Right atrium auricular region (tissue), 2 donors: ENCODE measurements around the gene DVL1. TPM values are rescaled to one million over a fixed set of nuclear protein-coding genes. Genes with fewer than 3 reads are reported as not detected.

ENCODE experiments used
- DNase-seq: peaks from one replicate; pipeline ENCODE4 v3.0.0-alpha.2; 2019; ENCODE audit warnings: low spot score
- H3K27ac ChIP-seq, 2 donors: fragments of 200-600 bp; sonication (generic); 1 replicate in 1 of 2; 2 replicates in 1 of 2; pipeline ENCODE4 v1.5.1; 2016 to 2019
- H3K27me3 ChIP-seq, 2 donors: fragments of 200-600 bp; sonication (generic); one replicate each; pipeline versions ENCODE4 v1.5.1 to v1.6.0; 2017 to 2019
- H3K36me3 ChIP-seq: fragments of 200-600 bp; sonication (generic); one replicate; pipeline ENCODE4 v1.5.1; 2016
- H3K4me1 ChIP-seq, 2 donors: fragments of 200-600 bp; sonication (generic); one replicate each; pipeline versions ENCODE4 v1.5.1 to v1.6.0; 2017 to 2019
- H3K4me3 ChIP-seq, 2 donors: fragments of 200-600 bp; sonication (generic); 1 replicate in 1 of 2; 2 replicates in 1 of 2; pipeline ENCODE4 v1.5.1; 2017 to 2019; ENCODE audit warnings: mild to moderate bottlenecking in 1 of 2, moderate library complexity in 1 of 2
- H3K9me3 ChIP-seq, 2 donors: fragments of 200-600 bp; sonication (generic); one replicate each; pipeline ENCODE4 v1.5.1; 2019
- total RNA-seq, 2 donors: library from RNA; depleted of rRNA; stranded (reverse); fragments of >200 nt; gene quantifications; one replicate each; pipeline ENCODE4 v1.1.0, GENCODE V29; 2016
- TF ChIP-seq, protein P1 (sequence below), 2 donors: fragments of 200-600 bp; sonication (generic); IDR thresholded peaks; one replicate each; pipeline ENCODE4 v1.5.1; 2019; ENCODE audit warnings: antibody characterized with exemption in 2 of 2

The DVL1 gene
- total RNA-seq, 2 donors from 2014 or later = 75.0 to 80.2 TPM

DNA sequence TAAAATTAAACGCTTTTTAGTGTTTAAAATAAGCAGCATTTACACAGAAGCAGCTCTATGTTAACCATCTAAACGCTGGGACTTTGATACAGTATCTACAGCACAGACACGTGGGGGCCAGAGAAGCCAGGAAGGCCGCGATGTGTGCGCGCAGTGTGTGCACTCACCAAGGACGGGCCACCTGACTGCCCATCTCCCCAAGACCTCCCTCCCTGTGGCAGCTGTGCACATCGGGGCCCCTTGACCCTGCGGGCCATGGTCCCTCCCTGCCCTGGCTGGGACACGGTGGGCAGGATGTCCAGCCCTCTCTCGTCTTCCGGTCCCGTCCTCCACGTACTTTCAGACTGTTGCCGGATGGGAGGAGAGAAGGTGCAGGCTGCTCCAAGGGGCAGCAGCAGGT, 13.9 kb downstream of the DVL1 start:
- Histone ChIP-seq H3K36me3 (peaks cover 30% of the 10 kb centered on the region), H3K4me3 (no peak overlapping the region), H3K27me3 (no peaks in the 10 kb centered on the region), H3K27ac (no peak overlapping the region), H3K9me3 (no peaks in the 10 kb centered on the region), H3K4me1 (peaks cover 0 to 17% of the 10 kb centered on the region in 2 donors)
- no peak for DNase-seq
- TF ChIP-seq, protein P1, sequence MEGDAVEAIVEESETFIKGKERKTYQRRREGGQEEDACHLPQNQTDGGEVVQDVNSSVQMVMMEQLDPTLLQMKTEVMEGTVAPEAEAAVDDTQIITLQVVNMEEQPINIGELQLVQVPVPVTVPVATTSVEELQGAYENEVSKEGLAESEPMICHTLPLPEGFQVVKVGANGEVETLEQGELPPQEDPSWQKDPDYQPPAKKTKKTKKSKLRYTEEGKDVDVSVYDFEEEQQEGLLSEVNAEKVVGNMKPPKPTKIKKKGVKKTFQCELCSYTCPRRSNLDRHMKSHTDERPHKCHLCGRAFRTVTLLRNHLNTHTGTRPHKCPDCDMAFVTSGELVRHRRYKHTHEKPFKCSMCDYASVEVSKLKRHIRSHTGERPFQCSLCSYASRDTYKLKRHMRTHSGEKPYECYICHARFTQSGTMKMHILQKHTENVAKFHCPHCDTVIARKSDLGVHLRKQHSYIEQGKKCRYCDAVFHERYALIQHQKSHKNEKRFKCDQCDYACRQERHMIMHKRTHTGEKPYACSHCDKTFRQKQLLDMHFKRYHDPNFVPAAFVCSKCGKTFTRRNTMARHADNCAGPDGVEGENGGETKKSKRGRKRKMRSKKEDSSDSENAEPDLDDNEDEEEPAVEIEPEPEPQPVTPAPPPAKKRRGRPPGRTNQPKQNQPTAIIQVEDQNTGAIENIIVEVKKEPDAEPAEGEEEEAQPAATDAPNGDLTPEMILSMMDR (IDR thresholded peaks at IDR 0.05) = no peak

DNA sequence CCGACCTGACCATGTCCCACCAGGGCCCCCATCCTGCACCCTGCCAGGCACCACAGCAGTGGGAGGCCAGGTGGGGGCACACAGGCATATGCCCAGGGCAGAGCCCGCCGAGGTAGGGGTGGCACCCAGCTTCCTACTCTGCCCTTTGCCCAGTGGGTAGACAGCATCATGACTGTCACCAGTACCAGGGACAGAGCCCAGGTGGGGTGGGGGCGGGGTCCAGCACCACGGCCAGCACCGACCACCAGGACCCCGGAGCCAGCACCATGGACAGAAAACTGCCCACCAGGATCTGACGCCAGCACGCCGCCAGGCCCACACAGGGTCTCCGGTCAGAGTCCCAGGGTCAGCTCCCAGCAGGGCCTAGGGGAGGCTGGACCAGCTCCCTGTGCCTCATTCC, 14.4 kb downstream of the DVL1 start:
- TF ChIP-seq, protein P1 (IDR thresholded peaks at IDR 0.05) = no peak
- Histone ChIP-seq H3K27me3 (no peaks in the 10 kb centered on the region), H3K9me3 (no peaks in the 10 kb centered on the region), H3K36me3 (peaks cover 25% of the 10 kb centered on the region), H3K4me3 (no peak overlapping the region), H3K4me1 (peaks cover 0 to 21% of the 10 kb centered on the region in 2 donors), H3K27ac (no peak overlapping the region)
- no peak for DNase-seq

DNA sequence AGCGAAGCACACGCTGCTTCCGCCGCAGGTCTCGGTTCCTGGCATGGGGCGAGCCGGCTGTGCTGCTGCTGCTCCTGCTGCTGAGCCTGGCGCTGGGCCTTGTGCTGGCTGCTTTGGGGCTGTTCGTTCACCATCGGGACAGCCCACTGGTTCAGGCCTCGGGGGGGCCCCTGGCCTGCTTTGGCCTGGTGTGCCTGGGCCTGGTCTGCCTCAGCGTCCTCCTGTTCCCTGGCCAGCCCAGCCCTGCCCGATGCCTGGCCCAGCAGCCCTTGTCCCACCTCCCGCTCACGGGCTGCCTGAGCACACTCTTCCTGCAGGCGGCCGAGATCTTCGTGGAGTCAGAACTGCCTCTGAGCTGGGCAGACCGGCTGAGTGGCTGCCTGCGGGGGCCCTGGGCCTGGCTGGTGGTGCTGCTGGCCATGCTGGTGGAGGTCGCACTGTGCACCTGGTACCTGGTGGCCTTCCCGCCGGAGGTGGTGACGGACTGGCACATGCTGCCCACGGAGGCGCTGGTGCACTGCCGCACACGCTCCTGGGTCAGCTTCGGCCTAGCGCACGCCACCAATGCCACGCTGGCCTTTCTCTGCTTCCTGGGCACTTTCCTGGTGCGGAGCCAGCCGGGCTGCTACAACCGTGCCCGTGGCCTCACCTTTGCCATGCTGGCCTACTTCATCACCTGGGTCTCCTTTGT, 15.5 kb downstream of the DVL1 start:
- H3K36me3 ChIP-seq = peaks cover 15% of the 10 kb centered on the region
- H3K4me1 ChIP-seq = peaks cover 0 to 21% of the 10 kb centered on the region in 2 donors
- H3K4me3 ChIP-seq = no peak overlapping the region
- no peaks in the 10 kb centered on the region for H3K27me3 ChIP-seq
- no peak overlapping the region for H3K27ac ChIP-seq
- no peaks in the 10 kb centered on the region for H3K9me3 ChIP-seq
- TF ChIP-seq, protein P1 (IDR thresholded peaks at IDR 0.05) = no peak
- no peak for DNase-seq

DNA sequence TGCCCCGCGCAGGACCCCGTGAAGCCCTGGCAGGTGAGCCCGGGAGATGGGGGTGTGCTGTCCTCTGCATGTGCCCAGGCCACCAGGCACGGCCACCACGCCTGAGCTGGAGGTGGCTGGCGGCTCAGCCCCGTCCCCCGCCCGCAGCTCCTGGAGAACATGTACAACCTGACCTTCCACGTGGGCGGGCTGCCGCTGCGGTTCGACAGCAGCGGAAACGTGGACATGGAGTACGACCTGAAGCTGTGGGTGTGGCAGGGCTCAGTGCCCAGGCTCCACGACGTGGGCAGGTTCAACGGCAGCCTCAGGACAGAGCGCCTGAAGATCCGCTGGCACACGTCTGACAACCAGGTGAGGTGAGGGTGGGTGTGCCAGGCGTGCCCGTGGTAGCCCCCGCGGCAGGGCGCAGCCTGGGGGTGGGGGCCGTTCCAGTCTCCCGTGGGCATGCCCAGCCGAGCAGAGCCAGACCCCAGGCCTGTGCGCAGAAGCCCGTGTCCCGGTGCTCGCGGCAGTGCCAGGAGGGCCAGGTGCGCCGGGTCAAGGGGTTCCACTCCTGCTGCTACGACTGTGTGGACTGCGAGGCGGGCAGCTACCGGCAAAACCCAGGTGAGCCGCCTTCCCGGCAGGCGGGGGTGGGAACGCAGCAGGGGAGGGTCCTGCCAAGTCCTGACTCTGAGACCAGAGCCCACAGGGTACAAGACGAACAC, 16.3 kb downstream of the DVL1 start:
- no peaks in the 10 kb centered on the region for H3K27me3 ChIP-seq
- H3K27ac ChIP-seq = no peak overlapping the region
- TF ChIP-seq, protein P1 (IDR thresholded peaks at IDR 0.05) = no peak
- H3K9me3 ChIP-seq = no peaks in the 10 kb centered on the region
- peaks cover 0 to 21% of the 10 kb centered on the region in 2 donors for H3K4me1 ChIP-seq
- H3K4me3 ChIP-seq = no peak overlapping the region
- peaks cover 14% of the 10 kb centered on the region for H3K36me3 ChIP-seq
- DNase-seq = no peak

DNA sequence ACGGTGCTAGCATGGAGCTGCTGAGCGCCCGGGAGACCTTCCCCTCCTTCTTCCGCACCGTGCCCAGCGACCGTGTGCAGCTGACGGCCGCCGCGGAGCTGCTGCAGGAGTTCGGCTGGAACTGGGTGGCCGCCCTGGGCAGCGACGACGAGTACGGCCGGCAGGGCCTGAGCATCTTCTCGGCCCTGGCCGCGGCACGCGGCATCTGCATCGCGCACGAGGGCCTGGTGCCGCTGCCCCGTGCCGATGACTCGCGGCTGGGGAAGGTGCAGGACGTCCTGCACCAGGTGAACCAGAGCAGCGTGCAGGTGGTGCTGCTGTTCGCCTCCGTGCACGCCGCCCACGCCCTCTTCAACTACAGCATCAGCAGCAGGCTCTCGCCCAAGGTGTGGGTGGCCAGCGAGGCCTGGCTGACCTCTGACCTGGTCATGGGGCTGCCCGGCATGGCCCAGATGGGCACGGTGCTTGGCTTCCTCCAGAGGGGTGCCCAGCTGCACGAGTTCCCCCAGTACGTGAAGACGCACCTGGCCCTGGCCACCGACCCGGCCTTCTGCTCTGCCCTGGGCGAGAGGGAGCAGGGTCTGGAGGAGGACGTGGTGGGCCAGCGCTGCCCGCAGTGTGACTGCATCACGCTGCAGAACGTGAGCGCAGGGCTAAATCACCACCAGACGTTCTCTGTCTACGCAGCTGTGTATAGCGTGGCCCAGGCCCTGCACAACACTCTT, 17.0 kb downstream of the DVL1 start:
- peaks cover 18% of the 10 kb centered on the region for H3K36me3 ChIP-seq
- TF ChIP-seq, protein P1 (IDR thresholded peaks at IDR 0.05) = no peak
- no peak overlapping the region for H3K27ac ChIP-seq
- no peaks in the 10 kb centered on the region for H3K27me3 ChIP-seq
- no peak overlapping the region for H3K4me3 ChIP-seq
- H3K4me1 ChIP-seq = peaks cover 0 to 22% of the 10 kb centered on the region in 2 donors
- DNase-seq = no peak
- no peaks in the 10 kb centered on the region for H3K9me3 ChIP-seq
